GM12801 (cell line): ENCODE results near the gene PGM2L1.

Experiments
- TF ChIP-seq, protein P1 (sequence below): IDR thresholded peaks from one replicate; pipeline ENCODE4 v1.5.1; 2011; ENCODE audit warnings: control low read depth; ENCODE audit not compliant: insufficient read length; ENCODE audit errors: extremely low read depth

The PGM2L1 gene

DNA sequence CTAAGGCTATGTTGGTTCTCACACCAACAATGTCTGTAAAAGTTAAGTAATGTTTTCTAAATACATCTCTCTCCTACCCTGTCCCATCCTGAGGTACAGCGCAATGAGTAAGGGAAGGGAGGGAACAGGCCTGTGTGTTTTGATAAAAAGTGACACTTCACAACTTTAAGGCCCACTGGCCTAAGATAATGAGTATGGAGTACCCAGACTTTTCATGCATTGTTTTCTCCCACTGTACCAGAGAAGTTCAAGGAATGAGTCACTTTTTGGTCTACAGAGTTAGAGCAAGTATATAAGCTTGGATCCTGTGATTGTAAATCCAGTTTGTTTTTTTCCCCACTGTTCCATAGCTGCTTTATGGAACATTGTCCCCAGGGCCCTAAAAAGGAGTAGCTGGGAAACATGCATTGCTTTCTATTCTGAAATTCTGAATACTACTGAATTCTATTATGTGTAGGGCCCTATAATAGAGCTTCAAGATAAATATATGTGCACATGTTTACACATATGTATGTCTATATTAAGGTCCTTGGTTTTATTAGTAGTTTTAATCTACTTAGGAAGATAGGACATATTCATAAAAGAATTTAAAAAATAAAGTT lies 39.3 kb upstream of the PGM2L1 start:
- TF ChIP-seq, protein P1, sequence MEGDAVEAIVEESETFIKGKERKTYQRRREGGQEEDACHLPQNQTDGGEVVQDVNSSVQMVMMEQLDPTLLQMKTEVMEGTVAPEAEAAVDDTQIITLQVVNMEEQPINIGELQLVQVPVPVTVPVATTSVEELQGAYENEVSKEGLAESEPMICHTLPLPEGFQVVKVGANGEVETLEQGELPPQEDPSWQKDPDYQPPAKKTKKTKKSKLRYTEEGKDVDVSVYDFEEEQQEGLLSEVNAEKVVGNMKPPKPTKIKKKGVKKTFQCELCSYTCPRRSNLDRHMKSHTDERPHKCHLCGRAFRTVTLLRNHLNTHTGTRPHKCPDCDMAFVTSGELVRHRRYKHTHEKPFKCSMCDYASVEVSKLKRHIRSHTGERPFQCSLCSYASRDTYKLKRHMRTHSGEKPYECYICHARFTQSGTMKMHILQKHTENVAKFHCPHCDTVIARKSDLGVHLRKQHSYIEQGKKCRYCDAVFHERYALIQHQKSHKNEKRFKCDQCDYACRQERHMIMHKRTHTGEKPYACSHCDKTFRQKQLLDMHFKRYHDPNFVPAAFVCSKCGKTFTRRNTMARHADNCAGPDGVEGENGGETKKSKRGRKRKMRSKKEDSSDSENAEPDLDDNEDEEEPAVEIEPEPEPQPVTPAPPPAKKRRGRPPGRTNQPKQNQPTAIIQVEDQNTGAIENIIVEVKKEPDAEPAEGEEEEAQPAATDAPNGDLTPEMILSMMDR = no peak

DNA sequence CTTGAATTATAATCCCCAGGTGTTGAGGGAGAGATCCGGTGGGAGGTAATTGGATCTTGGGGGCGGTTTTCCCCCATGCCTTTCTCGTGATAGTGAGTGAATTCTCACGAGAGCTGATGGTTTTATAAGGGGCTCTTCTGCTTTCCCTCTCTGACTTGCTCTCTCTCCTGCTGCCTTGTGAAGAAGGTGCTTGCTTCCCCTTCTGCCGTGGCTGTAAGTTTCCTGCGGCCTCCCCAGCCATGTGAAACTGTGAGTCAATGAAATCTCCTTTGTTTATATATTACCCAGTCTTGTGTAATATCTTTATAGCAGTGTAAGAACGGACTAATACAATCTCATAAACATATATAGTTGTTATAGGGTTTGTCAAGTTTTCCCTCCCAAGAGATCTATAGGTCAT lies 36.3 kb upstream of the PGM2L1 start:
- TF ChIP-seq, protein P1 = no peak

DNA sequence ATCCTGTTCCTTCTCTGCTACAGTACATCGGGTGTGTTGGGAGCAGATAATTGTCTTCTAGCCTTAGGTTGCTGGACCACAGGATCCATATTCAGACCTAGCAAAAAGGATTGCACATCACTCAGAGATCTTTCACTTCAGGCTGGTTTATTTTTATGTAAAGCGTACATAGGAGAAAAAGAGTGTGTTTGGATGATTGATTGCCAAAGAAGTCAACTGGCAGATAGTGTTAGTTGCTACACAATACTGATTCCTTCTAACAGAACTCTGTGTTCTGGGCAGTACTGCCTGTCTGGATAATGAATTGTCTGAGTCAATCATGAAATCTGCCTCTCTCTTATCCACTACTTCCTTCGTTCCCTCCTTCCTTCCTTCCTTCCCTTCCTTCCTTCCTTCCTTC lies 31.0 kb upstream of the PGM2L1 start:
- TF ChIP-seq, protein P1 = no peak

DNA sequence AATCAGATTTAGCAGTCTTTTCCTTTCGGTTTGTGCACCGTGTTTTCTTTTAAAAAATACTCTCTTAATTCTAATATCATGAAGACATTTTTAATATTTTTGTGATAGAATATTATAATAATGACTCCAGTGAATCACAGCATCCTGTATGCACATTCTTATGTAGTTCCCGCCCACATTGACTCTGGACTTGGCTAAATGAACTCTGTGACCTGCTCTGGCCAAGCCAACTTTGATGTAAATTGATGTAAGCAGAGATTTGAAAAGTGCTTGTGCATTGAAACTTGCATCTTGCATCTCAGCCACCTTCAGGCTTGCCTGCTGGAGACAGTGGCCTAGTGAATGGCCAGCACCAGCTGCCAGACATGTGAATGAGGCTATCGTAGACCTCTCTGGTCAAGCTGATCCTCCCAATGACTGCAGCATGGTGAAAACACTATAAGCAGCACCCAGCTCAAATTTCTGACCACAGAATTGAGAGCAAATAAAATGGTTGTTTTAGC lies 29.2 kb upstream of the PGM2L1 start:
- TF ChIP-seq, protein P1 = no peak

DNA sequence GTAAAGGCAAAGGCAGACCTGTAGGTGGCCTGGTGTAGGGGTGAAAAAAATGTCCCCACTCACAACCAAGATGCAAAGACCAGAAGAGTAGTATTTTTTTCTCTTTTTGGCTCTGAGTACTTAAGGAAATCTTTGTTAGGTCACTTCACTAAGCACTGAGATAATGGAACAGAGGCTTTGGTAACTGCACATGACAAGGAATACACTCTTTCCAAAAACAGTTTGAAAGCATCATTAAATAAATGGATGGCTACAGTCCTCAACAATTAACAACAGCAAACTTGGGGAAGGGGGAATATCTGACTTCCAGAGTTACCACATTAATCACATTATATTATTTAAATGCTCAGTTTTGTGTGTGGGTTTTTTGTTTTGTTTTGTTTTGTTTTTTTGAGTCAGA lies 26.9 kb upstream of the PGM2L1 start:
- TF ChIP-seq, protein P1 = no peak

DNA sequence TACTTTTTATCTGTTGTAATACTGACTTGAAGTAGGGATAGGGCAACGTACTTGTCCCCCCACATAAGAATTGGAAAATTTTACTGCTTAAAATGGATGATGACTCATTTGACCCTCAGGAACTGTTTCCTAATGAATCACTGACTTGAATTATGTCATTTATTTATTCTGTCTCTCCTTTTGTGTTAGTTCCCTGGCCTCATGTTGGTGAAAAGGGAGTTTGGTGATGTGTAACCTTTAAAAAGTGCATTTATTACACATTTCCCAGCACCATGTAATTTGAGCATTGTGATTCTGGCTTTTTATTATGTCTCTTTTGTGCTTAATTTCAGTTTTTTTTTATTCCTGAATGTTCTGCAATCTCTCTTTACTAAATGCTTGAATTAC lies 20.3 kb upstream of the PGM2L1 start:
- TF ChIP-seq, protein P1 = no peak

DNA sequence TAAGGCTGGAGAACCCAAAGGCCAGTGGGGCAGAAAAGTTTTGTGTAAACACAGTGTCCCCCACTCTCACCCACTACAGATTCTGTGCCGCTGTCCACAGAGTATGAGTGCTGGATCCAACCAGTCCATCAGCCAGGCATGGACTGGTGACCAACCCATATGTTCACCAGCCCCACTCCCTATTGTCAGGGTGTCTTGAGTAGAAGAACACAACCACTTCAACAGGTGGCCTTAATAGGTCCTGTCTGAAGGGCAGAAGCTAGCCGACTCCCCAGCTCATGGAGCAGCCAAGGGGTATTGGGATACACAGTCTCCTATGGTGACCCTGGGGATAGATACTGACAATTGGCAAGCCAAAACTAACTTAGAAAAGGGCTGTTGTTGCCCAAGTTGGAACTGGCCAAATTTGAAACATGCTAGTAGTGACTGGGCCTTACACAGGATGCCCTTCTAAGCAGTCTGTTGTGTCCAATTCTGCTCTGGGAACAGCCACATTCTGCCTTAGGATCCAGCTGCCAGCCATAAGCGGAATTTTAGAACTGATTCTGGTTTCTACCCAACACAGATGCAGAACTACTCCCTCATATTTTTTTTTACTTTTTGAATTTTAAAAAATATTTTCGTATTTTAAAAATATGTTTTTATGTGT lies 19.8 kb upstream of the PGM2L1 start:
- TF ChIP-seq, protein P1 = no peak
